Measurements from ENCODE around the gene AGAP9.
"Not testable (repeated sequence)": the region's sequence is repeated elsewhere in the genome, so short reads cannot be mapped to it uniquely, and the experiment has no call there.

The AGAP9 gene

GRCh38 chr10:47456794-47457527, 66.5 kb downstream of the AGAP9 start:
- no peak for DNase-seq

DNA sequence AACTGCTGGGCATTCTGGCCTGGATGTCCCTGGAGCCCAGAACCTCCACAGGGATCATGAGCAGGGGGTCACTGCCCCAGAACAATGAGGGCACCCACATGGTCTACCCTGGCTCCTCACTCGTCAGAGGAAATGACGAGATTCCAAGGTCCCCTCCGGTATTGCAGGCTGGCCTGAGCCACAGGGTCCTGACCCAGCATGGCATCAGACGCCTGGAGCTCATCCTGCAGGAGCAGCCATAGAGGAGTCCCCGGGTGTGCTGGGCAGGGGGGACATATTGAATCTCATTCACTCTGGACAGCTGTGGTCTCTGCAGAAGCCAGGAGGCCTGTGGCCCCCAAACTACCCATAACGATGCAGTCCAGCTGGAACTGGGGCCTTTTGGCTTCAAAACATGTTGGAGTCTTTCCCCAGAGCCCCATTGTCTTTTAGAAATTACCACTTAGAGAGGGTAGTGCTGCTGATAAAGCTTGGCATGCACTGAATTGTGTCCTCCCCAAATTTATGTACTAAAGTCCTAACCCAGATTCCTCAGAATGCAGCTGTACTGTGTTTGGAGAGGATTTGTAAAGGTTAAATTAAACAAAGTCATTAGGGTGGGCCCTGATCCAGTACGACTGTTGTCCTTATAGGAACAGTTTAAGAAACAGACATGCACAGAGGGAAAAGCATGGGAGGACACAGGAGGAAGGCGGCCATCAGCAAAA, 67.2 kb downstream of the AGAP9 start:
- DNase-seq = no peak

DNA sequence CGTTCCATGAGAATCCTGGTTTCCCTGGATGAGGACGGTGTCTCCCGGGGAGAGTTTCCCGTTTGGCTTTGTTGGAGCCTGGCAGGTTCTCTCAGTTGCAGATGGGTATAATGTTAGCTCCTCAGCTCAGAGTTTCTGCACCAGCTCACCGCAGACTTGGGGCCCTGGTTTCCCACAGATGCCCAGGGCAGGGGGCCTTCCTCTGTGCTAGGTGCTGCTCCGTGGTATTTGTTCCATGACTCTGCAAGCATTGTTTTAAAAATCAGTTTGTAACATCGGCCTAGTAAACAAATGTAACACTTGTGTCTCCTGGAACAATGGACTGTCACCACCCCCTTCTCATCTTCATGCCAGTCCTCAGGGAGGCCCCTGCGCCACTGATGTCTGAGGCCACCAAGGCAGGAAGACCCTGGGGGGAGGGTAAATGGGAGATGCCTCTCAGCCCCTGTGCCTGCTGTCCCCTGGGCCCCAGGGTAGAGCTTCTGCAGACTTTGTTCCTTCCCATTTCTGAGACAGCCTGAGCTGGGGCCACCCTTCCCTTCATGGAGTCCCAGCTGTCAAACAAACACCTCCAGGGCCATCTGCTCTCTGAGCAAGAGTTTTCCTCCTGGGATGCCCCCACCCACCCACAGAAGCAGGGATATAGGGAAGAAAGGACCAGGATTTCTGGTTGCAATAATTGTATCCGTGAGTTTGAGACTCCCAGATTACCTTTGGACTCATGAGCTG, 67.9 kb downstream of the AGAP9 start:
- DNase-seq = not testable (repeated sequence)

DNA sequence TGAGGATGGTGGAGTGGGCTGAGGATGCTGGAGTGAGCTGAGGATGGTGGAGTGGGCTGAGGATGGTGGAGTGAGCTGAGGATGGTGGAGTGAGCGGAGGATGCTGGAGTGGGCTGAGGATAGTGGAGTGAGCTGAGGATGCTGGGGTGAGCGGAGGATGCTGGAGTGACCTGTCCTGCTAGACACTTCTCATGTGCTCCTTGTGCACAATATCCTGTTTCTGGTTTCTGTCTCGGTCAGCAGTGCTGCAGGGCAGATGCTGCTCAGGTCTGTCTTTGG, 68.7 kb downstream of the AGAP9 start:
- DNase-seq = no peak

DNA sequence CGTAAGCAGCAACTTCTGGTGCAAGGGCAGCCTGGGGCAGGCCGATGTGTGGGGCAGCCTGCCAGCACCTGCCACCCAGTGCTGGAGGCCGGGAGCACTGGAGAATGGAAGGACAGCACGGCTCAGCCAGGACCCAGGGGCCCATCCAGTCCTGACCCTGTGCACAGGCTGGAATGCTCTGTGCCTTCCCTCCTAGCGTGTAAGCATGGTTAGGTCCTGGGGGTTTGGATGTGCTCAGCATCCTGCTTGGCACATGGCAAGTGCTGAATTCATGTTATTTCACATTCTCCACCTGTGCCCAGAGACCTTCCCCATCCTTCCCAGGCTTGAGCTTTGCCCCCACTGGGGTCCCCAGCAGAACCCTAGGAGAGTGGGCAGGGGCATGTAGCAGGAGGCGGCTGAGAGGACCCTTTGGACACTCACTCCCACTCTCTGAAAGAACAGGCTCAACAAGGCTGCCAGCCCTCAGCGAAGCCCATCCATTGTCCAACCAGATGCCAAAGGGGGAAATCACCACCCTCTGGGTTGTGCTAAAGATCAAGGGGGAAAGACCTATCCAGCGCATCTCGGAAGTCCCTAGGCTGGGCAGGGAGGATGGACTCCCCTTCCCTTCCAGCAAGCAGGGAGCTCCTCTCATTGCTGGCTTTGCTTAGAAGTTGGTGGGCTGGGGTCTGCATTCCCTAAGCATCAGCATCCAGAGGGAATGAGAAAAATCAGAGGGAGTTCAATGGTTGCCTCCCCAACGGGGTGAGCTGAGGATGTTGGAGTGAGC, 69.2 kb downstream of the AGAP9 start:
- no peak for DNase-seq

- DNase-seq = no peak
These were observed 70.1 kb downstream of the AGAP9 start for GRCh38 chr10:47453141-47454007.

DNA sequence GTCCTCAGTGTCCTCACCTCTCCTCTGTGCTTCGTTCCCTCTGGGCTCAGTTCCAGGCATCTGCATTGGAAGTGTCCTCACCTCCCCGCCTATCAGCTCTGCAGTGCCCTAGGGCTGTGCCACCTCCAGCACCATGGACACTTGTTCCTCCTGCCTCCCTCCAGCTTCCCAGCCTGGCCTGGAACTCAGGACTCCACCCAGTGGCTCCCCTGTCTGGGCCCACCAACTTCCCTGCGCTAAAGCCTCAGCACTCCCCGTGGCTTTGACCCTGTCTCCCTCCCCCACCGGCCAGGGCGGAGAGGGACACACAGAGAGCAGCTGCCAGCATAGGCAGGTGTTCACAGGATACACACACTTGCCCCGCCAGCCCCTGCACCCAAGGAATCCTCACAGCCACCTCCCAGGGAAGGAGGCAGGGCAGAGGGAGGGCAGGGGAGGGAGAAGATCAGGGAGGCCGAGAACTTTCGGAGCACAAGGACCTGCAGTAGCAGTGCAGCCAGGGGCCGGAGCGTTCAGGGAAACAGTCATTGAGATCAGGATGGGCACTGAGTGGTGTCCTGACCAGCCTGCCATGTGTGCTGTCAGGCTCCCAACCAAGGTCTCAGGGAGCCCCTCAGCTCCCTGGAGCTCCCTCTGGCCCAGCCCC, 70.8 kb downstream of the AGAP9 start:
- DNase-seq = no peak

- no peak for DNase-seq
These were observed 71.4 kb downstream of the AGAP9 start for GRCh38 chr10:47451998-47452494.

Data from fibroblast of skin of back (primary cell).